Osteoblast (primary cell): Measurements from ENCODE around the gene C5orf47. TPM values are rescaled to one million over a fixed set of nuclear protein-coding genes. Genes with fewer than 3 reads are reported as not detected.
A peak's percentile ranks its signal among the peaks of the same experiment; 100 is the strongest.

Experiments used
- DNase-seq: peaks from one replicate; pipeline ENCODE4 v3.0.0; 2011; ENCODE audit warnings: low spot score, mixed read lengths; ENCODE audit not compliant: insufficient read length; ENCODE audit errors: missing footprints
- H2AFZ ChIP-seq: 2 replicates; pipeline ENCODE4 v1.6.0; 2011; ENCODE audit warnings: mild to moderate bottlenecking, low read length
- H3K27ac ChIP-seq: 2 replicates; pipeline ENCODE4 v1.5.1; 2011; ENCODE audit warnings: mild to moderate bottlenecking, low read depth, low read length, moderate library complexity
- H3K27me3 ChIP-seq: 2 replicates; pipeline ENCODE4 v1.6.0; 2012; ENCODE audit warnings: mild to moderate bottlenecking, control low read depth, inconsistent platforms, low read length, moderate library complexity; ENCODE audit not compliant: insufficient read depth
- H3K36me3 ChIP-seq: 2 replicates; pipeline ENCODE4 v1.5.1; 2011; ENCODE audit warnings: mild to moderate bottlenecking, low read length, control low read depth, moderate library complexity; ENCODE audit not compliant: insufficient read depth
- H3K4me1 ChIP-seq: 2 replicates; pipeline ENCODE4 v1.5.1; 2011; ENCODE audit warnings: mild to moderate bottlenecking, low read length, control low read depth, moderate library complexity; ENCODE audit not compliant: insufficient read depth
- H3K4me2 ChIP-seq: 2 replicates; pipeline ENCODE4 v1.6.0; 2011; ENCODE audit warnings: mild to moderate bottlenecking, low read length; ENCODE audit not compliant: insufficient read depth
- H3K4me3 ChIP-seq: fragments of 200-600 bp; sonication (generic); 3 replicates; pipeline ENCODE4 v1.5.1; 2012; ENCODE audit warnings: mild to moderate bottlenecking, low read length, inconsistent platforms; ENCODE audit not compliant: insufficient read depth
- H3K79me2 ChIP-seq: 2 replicates; pipeline ENCODE4 v1.6.0; 2012; ENCODE audit warnings: mild to moderate bottlenecking, low read length, control low read depth, inconsistent platforms; ENCODE audit not compliant: insufficient read depth
- H3K9me3 ChIP-seq: 2 replicates; pipeline ENCODE4 v1.5.1; 2011; ENCODE audit warnings: low read depth, low read length, control low read depth
- H4K20me1 ChIP-seq: 2 replicates; pipeline ENCODE4 v1.6.0; 2012; ENCODE audit warnings: mild to moderate bottlenecking, low read length, control low read depth; ENCODE audit not compliant: insufficient read depth
- total RNA-seq: library from RNA; depleted of rRNA; stranded (reverse); fragments of >200 nt; gene quantifications from 2 replicates; pipeline ENCODE4 v1.2.3, GENCODE V29; 2012
- TF ChIP-seq, protein P1 (sequence below): IDR thresholded peaks from 2 replicates; pipeline ENCODE4 v1.5.1; 2011; ENCODE audit warnings: mild to moderate bottlenecking, low read depth, low read length, moderate library complexity; ENCODE audit errors: extremely low read depth

The C5orf47 gene
- total RNA-seq, 1 donor: not detected

- no peak for DNase-seq
- Histone ChIP-seq H2AFZ (no peak overlapping the region), H3K4me1 (peaks cover 24% of the 10 kb centered on the region), H3K4me3 (no peak overlapping the region), H3K36me3 (peaks cover 23% of the 10 kb centered on the region), H3K27ac (peak overlapping the region; percentile 34), H3K27me3 (no peaks in the 10 kb centered on the region), H3K79me2 (no peaks in the 10 kb centered on the region), H3K9me3 (no peaks in the 10 kb centered on the region), H4K20me1 (no peaks in the 10 kb centered on the region), H3K4me2 (no peak overlapping the region)
- TF ChIP-seq, protein P1, sequence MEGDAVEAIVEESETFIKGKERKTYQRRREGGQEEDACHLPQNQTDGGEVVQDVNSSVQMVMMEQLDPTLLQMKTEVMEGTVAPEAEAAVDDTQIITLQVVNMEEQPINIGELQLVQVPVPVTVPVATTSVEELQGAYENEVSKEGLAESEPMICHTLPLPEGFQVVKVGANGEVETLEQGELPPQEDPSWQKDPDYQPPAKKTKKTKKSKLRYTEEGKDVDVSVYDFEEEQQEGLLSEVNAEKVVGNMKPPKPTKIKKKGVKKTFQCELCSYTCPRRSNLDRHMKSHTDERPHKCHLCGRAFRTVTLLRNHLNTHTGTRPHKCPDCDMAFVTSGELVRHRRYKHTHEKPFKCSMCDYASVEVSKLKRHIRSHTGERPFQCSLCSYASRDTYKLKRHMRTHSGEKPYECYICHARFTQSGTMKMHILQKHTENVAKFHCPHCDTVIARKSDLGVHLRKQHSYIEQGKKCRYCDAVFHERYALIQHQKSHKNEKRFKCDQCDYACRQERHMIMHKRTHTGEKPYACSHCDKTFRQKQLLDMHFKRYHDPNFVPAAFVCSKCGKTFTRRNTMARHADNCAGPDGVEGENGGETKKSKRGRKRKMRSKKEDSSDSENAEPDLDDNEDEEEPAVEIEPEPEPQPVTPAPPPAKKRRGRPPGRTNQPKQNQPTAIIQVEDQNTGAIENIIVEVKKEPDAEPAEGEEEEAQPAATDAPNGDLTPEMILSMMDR: no peak
Measured at GRCh38 chr5:173953528-173954090, 35.4 kb upstream of the C5orf47 start.

DNA sequence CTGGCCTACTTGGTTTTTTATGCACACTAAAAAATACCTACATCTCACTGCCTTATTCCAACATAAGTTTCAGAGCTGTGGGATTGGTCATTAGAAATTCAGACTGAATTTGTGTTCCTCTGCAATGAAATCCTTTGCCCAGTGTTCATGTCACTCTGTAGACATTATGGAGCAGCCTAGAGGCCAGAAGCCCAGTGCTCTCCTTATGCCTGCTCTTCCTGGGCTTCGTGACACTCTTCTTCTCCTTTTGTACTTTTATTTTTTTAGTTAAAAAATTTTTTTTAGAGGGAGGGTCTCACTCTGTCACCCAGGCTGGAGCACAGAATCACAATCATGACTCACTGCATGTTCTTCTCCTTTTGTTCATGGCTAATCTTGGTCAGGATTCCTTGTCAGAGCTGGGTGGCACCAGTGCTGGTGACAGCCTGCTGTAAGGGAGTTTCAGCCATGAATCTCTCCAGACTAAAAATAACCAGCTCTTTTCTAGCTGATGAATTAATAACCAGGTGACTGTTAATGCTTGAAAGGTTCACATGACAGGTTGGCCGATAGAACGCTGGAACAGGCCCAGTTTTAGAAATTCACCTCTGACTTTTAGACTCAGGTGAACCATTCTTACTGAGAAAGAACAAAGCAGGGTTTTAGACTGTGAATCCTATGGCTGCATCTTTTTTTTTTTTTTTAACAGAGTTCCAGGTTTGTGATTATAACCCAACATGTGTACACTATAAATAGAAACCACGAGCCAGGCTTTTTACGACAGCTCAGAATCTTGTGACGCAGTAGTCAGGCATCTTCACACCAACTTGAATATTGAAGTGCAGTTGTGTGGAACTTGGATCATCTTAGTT lies 34.1 kb upstream of the C5orf47 start:
- DNase-seq: no peak
- peak overlapping the region; percentile 92 for H3K27ac ChIP-seq

GRCh38 chr5:173960986-173961385 lies 28.0 kb upstream of the C5orf47 start:
- H3K4me3 ChIP-seq: no peak overlapping the region

More for the DNA sequence above, 34.1 kb upstream of the C5orf47 start:
- peaks cover 23% of the 10 kb centered on the region for H3K36me3 ChIP-seq
- H3K4me1 ChIP-seq: peaks cover 24% of the 10 kb centered on the region
- H3K4me3 ChIP-seq: no peak overlapping the region
- H2AFZ ChIP-seq: no peak overlapping the region
- no peaks in the 10 kb centered on the region for H3K79me2 ChIP-seq
- H3K27me3 ChIP-seq: no peaks in the 10 kb centered on the region
- H3K4me2 ChIP-seq: peak overlapping the region; percentile 44
- TF ChIP-seq, protein P1: no peak
- H4K20me1 ChIP-seq: no peaks in the 10 kb centered on the region
- no peaks in the 10 kb centered on the region for H3K9me3 ChIP-seq

More at GRCh38 chr5:173960986-173961385, 28.0 kb upstream of the C5orf47 start:
- no peaks in the 10 kb centered on the region for H3K9me3 ChIP-seq
- H4K20me1 ChIP-seq: no peaks in the 10 kb centered on the region
- DNase-seq: no peak
- H3K27me3 ChIP-seq: no peaks in the 10 kb centered on the region
- peaks cover 2% of the 10 kb centered on the region for H3K36me3 ChIP-seq
- no peak overlapping the region for H2AFZ ChIP-seq
- TF ChIP-seq, protein P1: no peak
- H3K4me1 ChIP-seq: peaks cover 12% of the 10 kb centered on the region
- H3K27ac ChIP-seq: no peak overlapping the region
- H3K79me2 ChIP-seq: no peaks in the 10 kb centered on the region
- no peak overlapping the region for H3K4me2 ChIP-seq
